T-cell (primary cell): ENCODE results near the gene RHBDD3. TPM values are rescaled to one million over a fixed set of nuclear protein-coding genes. Genes with fewer than 3 reads are reported as not detected.
"Not testable (repeated sequence)": the region's sequence is repeated elsewhere in the genome, so short reads cannot be mapped to it uniquely, and the experiment has no call there.

Experiments
- ATAC-seq, 4 experiments: fragments of 200-7000 bp in 3 of 4; fragments of 150-1000 bp in 1 of 4; cut with Tn5 transposase; replicated peaks in 1 of 4; 1 replicate in 3 of 4; 2 replicates in 1 of 4; pipeline ENCODE4 v1.10.0; 2021; ENCODE audit warnings: moderate library complexity in 3 of 4, mild to moderate bottlenecking in 2 of 4, moderate number of reproducible peaks in 1 of 4
- CTCF ChIA-PET, 2 donors: fragments of 300-600 bp; sonication (Branson Sonifier 250); formaldehyde crosslinking; loops; one replicate each; lab custom pipeline; 2022; ENCODE audit warnings: antibody characterized with exemption in 2 of 2; lab: Charles Lee
- POLR2A ChIA-PET, 2 donors: fragments of 300-600 bp; sonication (Branson Sonifier 250); formaldehyde crosslinking; loops; one replicate each; lab custom pipeline; 2022; ENCODE audit warnings: antibody characterized with exemption in 2 of 2; lab: Charles Lee
- DNase-seq, 35 experiments: peaks; one replicate each; pipeline versions ENCODE4 v3.0.0 to v3.0.0-alpha.2; 2013 to 2023
- H3K27ac ChIP-seq: one replicate; pipeline ENCODE4 v1.5.1; 2013; ENCODE audit warnings: low read length
- H3K27me3 ChIP-seq, 2 experiments: replicated peaks in 1 of 2; 1 replicate in 1 of 2; 2 replicates in 1 of 2; pipeline versions ENCODE4 v1.6.1 to v1.7.0; 2013; ENCODE audit warnings: low read length in 1 of 2, mixed read lengths in 1 of 2; ENCODE audit not compliant: control insufficient read depth in 2 of 2, insufficient read depth in 2 of 2; ENCODE audit errors: extremely low read depth in 1 of 2
- H3K36me3 ChIP-seq, 2 donors: 1 replicate in 1 of 2; 2 replicates in 1 of 2; pipeline versions ENCODE4 v1.6.1 to v1.7.0; 2013; ENCODE audit warnings: low read length in 1 of 2; ENCODE audit not compliant: control insufficient read depth in 2 of 2, insufficient read depth in 1 of 2; ENCODE audit errors: extremely low read depth in 1 of 2
- H3K4me1 ChIP-seq, 2 experiments: 1 replicate in 1 of 2; 2 replicates in 1 of 2; pipeline versions ENCODE4 v1.6.1 to v1.7.0; 2013; ENCODE audit warnings: low read length in 2 of 2, mixed read lengths in 1 of 2; ENCODE audit not compliant: insufficient read depth in 2 of 2, control insufficient read depth in 1 of 2; ENCODE audit errors: extremely low read depth in 1 of 2
- H3K4me3 ChIP-seq, 2 donors: 1 replicate in 1 of 2; 2 replicates in 1 of 2; pipeline versions ENCODE4 v1.5.1 to v1.7.0; 2013; ENCODE audit warnings: mild to moderate bottlenecking in 2 of 2, low read length in 1 of 2, moderate library complexity in 1 of 2; ENCODE audit not compliant: control insufficient read depth in 1 of 2; ENCODE audit errors: extremely low read depth in 1 of 2
- H3K9me3 ChIP-seq: 2 replicates; pipeline ENCODE4 v1.7.0; 2013
- H3K27ac Mint-ChIP-seq, 2 donors: one replicate each; pipeline ENCODE4 v1.8.0; 2020 to 2021; ENCODE audit warnings: mild to moderate bottlenecking in 2 of 2, mixed read lengths in 2 of 2
- H3K27me3 Mint-ChIP-seq, 2 donors: one replicate each; pipeline ENCODE4 v1.8.0; 2021 to 2022; ENCODE audit warnings: mixed read lengths in 2 of 2
- H3K36me3 Mint-ChIP-seq: one replicate; pipeline ENCODE4 v1.8.0; 2021; ENCODE audit warnings: mixed read lengths
- H3K4me1 Mint-ChIP-seq, 3 donors: one replicate each; pipeline ENCODE4 v1.8.0; 2020 to 2022; ENCODE audit warnings: mixed read lengths in 3 of 3, mild to moderate bottlenecking in 1 of 3
- H3K4me3 Mint-ChIP-seq, 3 donors: one replicate each; pipeline ENCODE4 v1.8.0; 2020 to 2022; ENCODE audit warnings: mild to moderate bottlenecking in 3 of 3, mixed read lengths in 3 of 3, moderate library complexity in 3 of 3
- H3K9me3 Mint-ChIP-seq, 3 donors: one replicate each; pipeline ENCODE4 v1.8.0; 2020 to 2022; ENCODE audit warnings: mixed read lengths in 3 of 3
- WGBS: methylation state at CpG from one replicate; pipeline ENCODE4 v1.1.5; 2013; ENCODE audit warnings: missing lambda C conversion rate; ENCODE audit not compliant: insufficient coverage; 5-methylcytosine and 5-hydroxymethylcytosine counted together
- total RNA-seq, 35 experiments: library from RNA in 6 of 35; stranded (reverse) in 6 of 35; fragments of 120-200 nt in 1 of 35; gene quantifications; one replicate each; pipeline versions ENCODE4 v1.2.1 to v1.2.4 and lab custom pipeline; 2013 to 2026

RHBDD3 gene
- total RNA-seq, 5 donors from 2014 or later (not counting 1 experiment from before 2014, with no cell fraction given): 14.1 to 25.4 (median 22.1) TPM

- Histone ChIP-seq H3K4me1 (peaks cover 0 to 2% of the 10 kb centered on the region in 2 experiments), H3K27ac (no peak overlapping the region), H3K36me3 (peaks cover 0 to 6% of the 10 kb centered on the region in 2 donors), H3K27me3 (peaks cover 0 to 16% of the 10 kb centered on the region in 2 experiments), H3K9me3 (no peaks in the 10 kb centered on the region), H3K4me3 (no peak overlapping the region)
- no peak overlapping the region for H3K4me3 Mint-ChIP-seq
- WGBS: 98% methylated on average over 10 of the region's 11 CpGs
- peaks cover 1 to 6% (median 5%) of the 10 kb centered on the region in 3 donors for H3K4me1 Mint-ChIP-seq
- H3K27me3 Mint-ChIP-seq: peaks cover 4 to 5% of the 10 kb centered on the region in 2 donors
- ATAC-seq: no peak
- POLR2A ChIA-PET: no interaction called here
- no peak for DNase-seq
- no peak overlapping the region for H3K27ac Mint-ChIP-seq
- CTCF ChIA-PET: no interaction called here
- H3K36me3 Mint-ChIP-seq: no peaks in the 10 kb centered on the region
- H3K9me3 Mint-ChIP-seq: no peaks in the 10 kb centered on the region
Measured at GRCh38 chr22:29255064-29255621, 12.6 kb downstream of the RHBDD3 start.

- H3K36me3 ChIP-seq: peaks cover 0 to 2% of the 10 kb centered on the region in 2 donors
- ChIA-PET POLR2A (no interaction called here), CTCF (no interaction called here)
- Mint-ChIP-seq H3K27me3 (peaks cover 4 to 5% of the 10 kb centered on the region in 2 donors), H3K4me1 (peaks cover 1 to 6% (median 5%) of the 10 kb centered on the region in 3 donors), H3K4me3 (no peak overlapping the region), H3K27ac (no peak overlapping the region), H3K36me3 (no peaks in the 10 kb centered on the region), H3K9me3 (no peaks in the 10 kb centered on the region)
- ATAC-seq: no peak
- no peaks in the 10 kb centered on the region for H3K9me3 ChIP-seq
- no peak overlapping the region for H3K27ac ChIP-seq
- no CpG with 5 or more reads among the region's 4 CpGs for WGBS
- no peak overlapping the region for H3K4me3 ChIP-seq
- DNase-seq: no peak
- peaks cover 0 to 16% of the 10 kb centered on the region in 2 experiments for H3K27me3 ChIP-seq
- peaks cover 0 to 2% of the 10 kb centered on the region in 2 experiments for H3K4me1 ChIP-seq
Measured at GRCh38 chr22:29254286-29254660, 13.5 kb downstream of the RHBDD3 start.

- peaks cover 4 to 5% of the 10 kb centered on the region in 2 donors for H3K27me3 Mint-ChIP-seq
- H3K27me3 ChIP-seq: peaks cover 0 to 16% of the 10 kb centered on the region in 2 experiments
- 94% methylated on average over 4 of the region's 14 CpGs for WGBS
- no peak overlapping the region for H3K4me3 ChIP-seq
- no peak for ATAC-seq
- no peaks in the 10 kb centered on the region for H3K36me3 ChIP-seq
- POLR2A ChIA-PET: no interaction called here
- no peaks in the 10 kb centered on the region for H3K9me3 Mint-ChIP-seq
- H3K36me3 Mint-ChIP-seq: no peaks in the 10 kb centered on the region
- H3K27ac Mint-ChIP-seq: no peak overlapping the region
- peaks cover 1 to 6% (median 5%) of the 10 kb centered on the region in 3 donors for H3K4me1 Mint-ChIP-seq
- CTCF ChIA-PET: no interaction called here
- H3K4me3 Mint-ChIP-seq: no peak overlapping the region
- H3K27ac ChIP-seq: no peak overlapping the region
- DNase-seq: no peak
- peaks cover 0 to 2% of the 10 kb centered on the region in 2 experiments for H3K4me1 ChIP-seq
- no peaks in the 10 kb centered on the region for H3K9me3 ChIP-seq
Measured at GRCh38 chr22:29253561-29254285, 14.1 kb downstream of the RHBDD3 start.

DNA sequence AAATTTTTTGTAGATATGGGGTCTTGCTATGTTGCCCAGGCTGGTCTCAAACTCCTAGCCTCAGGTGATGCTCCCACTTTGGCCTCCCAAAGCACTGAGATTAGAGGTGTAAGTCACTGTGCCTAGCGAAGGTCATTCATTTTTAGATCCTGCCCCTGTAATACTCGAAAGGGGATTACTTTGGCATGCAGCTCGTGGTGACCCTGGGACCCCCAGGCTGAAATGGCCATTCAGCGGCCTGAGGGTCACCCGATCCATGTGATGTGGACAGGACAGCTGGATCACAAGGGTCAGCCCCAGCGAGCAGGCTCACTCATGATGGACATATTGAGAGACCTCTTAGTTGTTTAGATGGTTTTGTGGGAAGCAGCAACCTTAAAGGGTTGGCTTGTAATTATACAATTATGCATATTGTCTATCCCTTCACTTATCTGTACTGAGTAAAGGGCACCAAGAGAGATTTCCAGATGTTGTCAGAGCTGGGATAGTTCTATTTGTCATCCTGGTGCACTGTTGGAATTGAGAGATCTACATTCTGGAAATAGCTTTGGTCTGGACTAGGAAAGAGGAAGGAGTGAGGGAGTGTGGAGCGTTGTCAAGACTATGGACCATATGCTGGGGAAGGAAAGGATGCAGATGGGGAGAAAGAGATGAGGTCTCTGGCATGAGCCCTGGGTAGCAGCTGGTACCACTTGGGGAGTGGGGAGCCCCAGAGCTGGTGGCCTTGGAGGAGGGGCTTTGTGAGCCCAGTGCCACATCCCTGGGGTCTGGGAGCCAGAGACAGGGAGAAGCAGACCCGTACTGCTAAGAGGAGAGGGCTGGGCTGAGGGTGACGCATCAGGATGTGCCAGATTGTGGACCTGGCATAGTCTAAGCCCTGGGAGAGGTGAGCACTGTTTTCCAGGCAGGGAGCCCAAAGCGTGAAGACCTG lies 15.5 kb downstream of the RHBDD3 start:
- no peak overlapping the region for H3K27ac Mint-ChIP-seq
- CTCF ChIA-PET: interaction anchor here (0.6 to 0.8 kb wide), 5 partner anchors 37 to 830 kb away, joined by 3 to 6 read pairs (median 4); no protein-coding TSS in a partner anchor
- 85% methylated on average over 9 of the region's 10 CpGs for WGBS

GRCh38 chr22:29251265-29251664 lies 16.5 kb downstream of the RHBDD3 start:
- no peaks in the 10 kb centered on the region for H3K9me3 ChIP-seq
- 89% methylated on average over 3 of the region's 5 CpGs for WGBS
- Mint-ChIP-seq H3K27me3 (peaks cover 4 to 5% of the 10 kb centered on the region in 2 donors), H3K36me3 (no peaks in the 10 kb centered on the region), H3K4me3 (no peak overlapping the region), H3K4me1 (no peaks in the 10 kb centered on the region), H3K9me3 (no peaks in the 10 kb centered on the region), H3K27ac (no peak overlapping the region)
- POLR2A ChIA-PET: no interaction called here
- H3K27me3 ChIP-seq: peaks cover 0 to 10% of the 10 kb centered on the region in 2 experiments
- no peak for DNase-seq
- no peak for ATAC-seq
- H3K27ac ChIP-seq: no peak overlapping the region
- peaks cover 0 to 2% of the 10 kb centered on the region in 2 experiments for H3K4me1 ChIP-seq
- H3K4me3 ChIP-seq: no peak overlapping the region
- CTCF ChIA-PET: interaction anchor here (0.6 to 0.8 kb wide), 5 partner anchors 38 to 558 kb away, joined by 3 to 6 read pairs (median 3); no protein-coding TSS in a partner anchor
- H3K36me3 ChIP-seq: no peaks in the 10 kb centered on the region

More for the DNA sequence above, 15.5 kb downstream of the RHBDD3 start:
- POLR2A ChIA-PET: no interaction called here
- Mint-ChIP-seq H3K27me3 (peaks cover 4 to 5% of the 10 kb centered on the region in 2 donors), H3K9me3 (no peaks in the 10 kb centered on the region), H3K4me3 (no peak overlapping the region), H3K4me1 (no peaks in the 10 kb centered on the region), H3K36me3 (no peaks in the 10 kb centered on the region)
- H3K36me3 ChIP-seq: no peaks in the 10 kb centered on the region
- ATAC-seq (no peak), DNase-seq (no peak)
- H3K4me1 ChIP-seq: peaks cover 0 to 2% of the 10 kb centered on the region in 2 experiments
- H3K9me3 ChIP-seq: no peaks in the 10 kb centered on the region
- no peak overlapping the region for H3K27ac ChIP-seq
- peaks cover 0 to 16% of the 10 kb centered on the region in 2 experiments for H3K27me3 ChIP-seq
- no peak overlapping the region for H3K4me3 ChIP-seq

GRCh38 chr22:29247891-29248290 lies 19.9 kb downstream of the RHBDD3 start:
- CTCF ChIA-PET: interaction anchor here (0.7 to 0.9 kb wide), 3 partner anchors 14 to 668 kb away, joined by 4 to 5 read pairs (median 5); no protein-coding TSS in a partner anchor
- H3K9me3 Mint-ChIP-seq, H3K4me1 Mint-ChIP-seq, H3K27ac ChIP-seq, H3K36me3 ChIP-seq, H3K4me1 ChIP-seq, H3K4me3 ChIP-seq, DNase-seq, H3K9me3 ChIP-seq, H3K27ac Mint-ChIP-seq, H3K4me3 Mint-ChIP-seq, H3K36me3 Mint-ChIP-seq, POLR2A ChIA-PET, ATAC-seq: not testable (repeated sequence)
- H3K27me3 Mint-ChIP-seq: peaks cover 13 to 21% of the 10 kb centered on the region in 2 donors
- H3K27me3 ChIP-seq: peaks cover 0 to 20% of the 10 kb centered on the region in 2 experiments
- 100% methylated on average over 2 of the region's 10 CpGs for WGBS
